ENCODE results near the gene ROBO1.

ROBO1 gene

GRCh38 chr3:78613421-78613879 is 1154.3 kb downstream of the ROBO1 start:
- no peak for DNase-seq (ENCODE audit: low read depth)

GRCh38 chr3:78611278-78611677 is 1156.5 kb downstream of the ROBO1 start:
- no peak for DNase-seq (ENCODE audit: low read depth)

GRCh38 chr3:78610462-78611125 is 1157.2 kb downstream of the ROBO1 start:
- no peak for DNase-seq (ENCODE audit: low read depth)

GRCh38 chr3:78606756-78607155 is 1161.0 kb downstream of the ROBO1 start:
- no peak for DNase-seq (ENCODE audit: low read depth)

- no peak for DNase-seq (ENCODE audit: low read depth)
Measured at GRCh38 chr3:78605178-78605577, 1162.6 kb downstream of the ROBO1 start.

GRCh38 chr3:78604341-78604740 is 1163.5 kb downstream of the ROBO1 start:
- DNase-seq (ENCODE audit: low read depth) = no peak

GRCh38 chr3:78601249-78601648 is 1166.5 kb downstream of the ROBO1 start:
- DNase-seq (ENCODE audit: low read depth) = no peak

- no peak for DNase-seq (ENCODE audit: low read depth)
Measured at GRCh38 chr3:78589778-78590177, 1178.0 kb downstream of the ROBO1 start.

- no peak for DNase-seq (ENCODE audit: low read depth)
Measured at GRCh38 chr3:78588906-78589621, 1178.7 kb downstream of the ROBO1 start.

- DNase-seq (ENCODE audit: low read depth) = no peak
Measured at GRCh38 chr3:78580681-78581080, 1187.1 kb downstream of the ROBO1 start.

GRCh38 chr3:78571486-78571885 is 1196.3 kb downstream of the ROBO1 start:
- no peak for DNase-seq (ENCODE audit: low read depth)

- no peak for DNase-seq (ENCODE audit: low read depth)
Measured at GRCh38 chr3:78570496-78570895, 1197.3 kb downstream of the ROBO1 start.

- no peak for DNase-seq (ENCODE audit: low read depth)
Measured at GRCh38 chr3:78569804-78570203, 1198.0 kb downstream of the ROBO1 start.

GRCh38 chr3:78565712-78566111 is 1202.1 kb downstream of the ROBO1 start:
- no peak for DNase-seq (ENCODE audit: low read depth)

- DNase-seq (ENCODE audit: low read depth) = no peak
Measured at GRCh38 chr3:78562328-78562727, 1205.5 kb downstream of the ROBO1 start.
